GM21737 (cell line): ENCODE results near the gene NRROS.
"Not testable (repeated sequence)": the region's sequence is repeated elsewhere in the genome, so short reads cannot be mapped to it uniquely, and the experiment has no call there.

Source experiments
- ATAC-seq: cut with Tn5 transposase; IDR thresholded peaks from one replicate; pipeline ENCODE4 v1.9.1; 2021; ENCODE audit warnings: mild to moderate bottlenecking, moderate library complexity; ENCODE audit not compliant: unreplicated experiment

NRROS gene

GRCh38 chr3:196639483-196640296, at the start of gene NRROS:
TSS of gene NRROS (plus strand) at chr3:196639694. CDS start at chr3:196654540, 14,846 bp downstream.
- ATAC-seq, result peak; percentile 36

GRCh38 chr3:196590279-196590678, 49.2 kb upstream of the NRROS start:
- ATAC-seq, result no peak

GRCh38 chr3:196596355-196596754, 43.1 kb upstream of the NRROS start:
- no peak for ATAC-seq

GRCh38 chr3:196597971-196598733, 41.3 kb upstream of the NRROS start:
- not testable (repeated sequence) for ATAC-seq

GRCh38 chr3:196599734-196600128, 39.8 kb upstream of the NRROS start:
- no peak for ATAC-seq

- no peak for ATAC-seq
These were observed 39.1 kb upstream of the NRROS start for GRCh38 chr3:196600359-196600758.

GRCh38 chr3:196602673-196603072, 36.8 kb upstream of the NRROS start:
- no peak for ATAC-seq

GRCh38 chr3:196603683-196604082, 35.8 kb upstream of the NRROS start:
- ATAC-seq, result no peak

- no peak for ATAC-seq
These were observed 34.9 kb upstream of the NRROS start for GRCh38 chr3:196604548-196604947.

GRCh38 chr3:196608693-196609092, 30.8 kb upstream of the NRROS start:
- ATAC-seq, result no peak

- ATAC-seq, result peak; percentile 90
These were observed 30.1 kb upstream of the NRROS start for GRCh38 chr3:196609343-196609775.

GRCh38 chr3:196609805-196610515, 29.5 kb upstream of the NRROS start:
- ATAC-seq, result no peak

GRCh38 chr3:196611761-196612483, 27.6 kb upstream of the NRROS start:
- no peak for ATAC-seq

GRCh38 chr3:196615234-196615633, 24.3 kb upstream of the NRROS start:
- ATAC-seq, result not testable (repeated sequence)

- no peak for ATAC-seq
These were observed 22.2 kb upstream of the NRROS start for GRCh38 chr3:196617256-196617655.

- ATAC-seq, result no peak
These were observed 20.3 kb upstream of the NRROS start for GRCh38 chr3:196619223-196619622.

- ATAC-seq, result not testable (repeated sequence)
These were observed 19.9 kb upstream of the NRROS start for GRCh38 chr3:196619627-196620026.

GRCh38 chr3:196620161-196620604, 19.3 kb upstream of the NRROS start:
- no peak for ATAC-seq

GRCh38 chr3:196620684-196621083, 18.8 kb upstream of the NRROS start:
- no peak for ATAC-seq

GRCh38 chr3:196621611-196622010, 17.9 kb upstream of the NRROS start:
- ATAC-seq, result no peak
